Hematopoietic multipotent progenitor cell treated with erythropoietin and hydrocortisone succinate and interleukin-3 and kit ligand, for 17 days (in vitro differentiated cells): ENCODE data around the gene AKAP17A.
"Not testable (repeated sequence)": the region's sequence is repeated elsewhere in the genome, so short reads cannot be mapped to it uniquely, and the experiment has no call there.

Experiments
- DNase-seq: peaks from one replicate; pipeline ENCODE4 v3.0.0-alpha.2; 2015; ENCODE audit warnings: low spot score

The AKAP17A gene

DNA sequence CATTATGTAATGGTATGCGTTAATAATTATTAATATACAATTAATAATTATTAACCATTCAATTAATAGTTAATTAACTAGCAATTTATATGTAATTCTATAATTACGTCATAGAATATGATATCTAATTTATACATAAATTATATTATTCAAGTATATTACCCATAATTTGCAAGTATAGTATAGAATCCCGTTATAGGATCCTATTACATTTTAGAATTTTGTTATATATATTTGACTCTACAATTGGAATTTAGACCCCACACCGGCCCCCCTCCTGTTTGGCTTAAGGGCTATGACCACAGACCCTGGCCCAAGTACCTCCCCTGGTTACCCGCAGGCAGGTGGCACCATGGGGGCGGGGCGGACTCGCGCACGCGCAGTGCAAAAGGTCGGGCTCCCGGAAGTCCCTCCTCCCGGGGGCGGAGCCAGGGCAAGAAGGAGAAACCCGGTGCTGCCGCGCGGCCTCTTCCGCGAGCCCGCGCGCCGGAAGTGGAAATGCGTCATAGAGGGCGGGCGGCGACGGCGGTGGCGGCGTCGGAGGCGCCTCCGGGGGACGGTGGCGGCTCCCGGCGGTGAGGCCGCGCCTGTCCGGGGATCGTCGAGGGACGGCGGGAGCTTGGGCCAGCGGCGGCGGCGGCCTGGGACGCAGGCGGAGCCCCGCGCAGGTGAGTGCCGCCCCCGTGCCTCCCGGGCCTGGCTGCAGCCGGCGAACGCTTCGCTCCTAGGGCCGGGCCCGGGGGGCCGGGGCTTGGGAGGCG lies at the start of gene AKAP17A:
AKAP17A (plus strand) TSS at position 503 of the 761 bp plus-strand sequence. CDS start 1,859 bp downstream, outside the sequence.
- DNase-seq, result peak; percentile 96

DNA sequence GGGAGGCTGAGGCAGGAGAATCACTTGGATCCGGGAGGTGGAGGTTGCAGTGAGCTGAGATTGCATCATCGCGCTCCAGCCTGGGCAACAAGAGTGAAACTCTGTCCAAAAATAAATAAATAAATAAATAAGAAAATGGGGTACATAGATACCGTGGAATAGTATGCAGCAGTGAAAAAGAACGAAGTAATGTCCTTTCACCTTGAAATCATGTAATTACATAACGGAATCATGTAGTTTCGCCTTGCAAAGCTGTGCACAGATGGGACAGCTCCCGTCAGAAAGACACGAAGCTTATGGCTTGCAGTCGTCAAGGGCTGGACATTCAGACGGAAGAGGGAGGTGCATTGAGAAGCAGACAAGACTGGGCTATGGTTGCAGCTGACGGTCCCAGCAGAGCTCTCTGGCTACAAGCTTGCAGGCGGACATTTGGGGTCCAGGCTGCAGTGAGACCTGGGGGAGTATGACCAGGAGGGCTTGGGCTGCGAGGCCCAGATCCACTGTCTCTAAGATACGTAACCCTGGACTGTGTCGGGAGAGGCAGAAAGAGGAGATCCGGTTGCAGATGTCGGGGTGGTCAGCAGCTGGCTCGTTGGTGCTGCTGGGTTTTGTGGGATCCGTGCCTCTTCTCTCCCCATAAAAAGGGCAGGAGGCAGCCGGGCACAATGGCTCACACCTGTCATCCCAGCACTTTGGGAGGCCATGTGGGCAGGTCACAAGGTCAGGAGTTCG lies 48.2 kb upstream of the AKAP17A start:
- DNase-seq, result no peak

DNA sequence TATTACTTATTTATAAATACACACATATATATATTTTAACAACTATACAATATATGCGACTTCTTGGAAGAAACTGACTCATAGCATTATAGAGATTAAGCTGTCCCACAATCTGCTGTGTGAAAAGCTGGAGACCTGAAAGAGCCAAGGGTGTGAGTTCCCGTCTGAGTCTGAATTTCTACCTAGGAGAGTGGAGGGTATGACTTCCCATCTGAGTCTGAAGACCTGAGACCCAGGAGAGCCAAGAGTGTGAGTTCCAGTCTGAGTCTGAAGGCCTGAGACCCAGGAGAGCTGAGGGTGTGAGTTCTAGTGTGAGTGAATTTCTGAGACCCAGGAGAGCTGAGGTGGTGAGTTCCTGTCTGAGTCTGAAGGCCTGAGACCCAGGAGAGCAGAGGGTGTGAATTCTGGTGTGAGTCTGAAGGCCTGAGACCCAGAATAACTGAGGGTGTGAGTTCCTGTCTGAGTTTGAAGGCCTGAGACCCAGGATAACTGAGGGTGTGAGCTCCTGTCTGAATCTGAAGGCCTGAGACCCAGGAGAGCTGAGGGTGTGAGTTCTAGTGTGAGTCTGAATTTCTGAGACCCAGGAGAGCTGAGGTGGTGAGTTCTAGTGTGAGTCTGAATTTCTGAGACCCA lies 45.5 kb upstream of the AKAP17A start:
- DNase-seq, result no peak

DNA sequence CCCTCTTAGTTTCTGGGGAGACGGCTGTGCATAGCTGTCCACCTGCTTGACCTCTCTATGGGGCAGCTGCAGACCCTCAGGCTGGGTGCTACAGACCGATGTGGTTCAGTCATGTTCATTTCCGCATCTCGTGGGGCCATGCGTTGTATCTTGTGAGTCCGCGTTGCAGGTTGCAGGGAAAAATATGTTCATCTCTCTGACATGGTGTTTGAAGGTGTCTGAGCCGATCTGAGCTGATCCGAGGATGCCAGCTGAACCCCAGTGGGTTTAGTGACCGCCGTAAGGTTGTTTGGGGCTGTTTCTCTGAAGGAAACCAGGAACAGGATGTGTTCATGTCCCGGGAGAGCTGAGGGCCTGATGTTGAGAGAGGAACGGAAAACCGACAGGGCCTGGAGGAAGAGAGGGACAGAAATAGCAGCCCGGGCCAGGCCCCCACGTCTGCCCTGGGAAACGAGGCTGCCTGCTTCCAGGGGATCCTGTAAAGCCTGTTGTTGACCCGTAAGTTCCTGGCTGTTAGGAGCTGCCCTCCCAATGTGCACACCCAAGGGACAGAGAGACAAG lies 44.6 kb upstream of the AKAP17A start:
- no peak for DNase-seq

DNA sequence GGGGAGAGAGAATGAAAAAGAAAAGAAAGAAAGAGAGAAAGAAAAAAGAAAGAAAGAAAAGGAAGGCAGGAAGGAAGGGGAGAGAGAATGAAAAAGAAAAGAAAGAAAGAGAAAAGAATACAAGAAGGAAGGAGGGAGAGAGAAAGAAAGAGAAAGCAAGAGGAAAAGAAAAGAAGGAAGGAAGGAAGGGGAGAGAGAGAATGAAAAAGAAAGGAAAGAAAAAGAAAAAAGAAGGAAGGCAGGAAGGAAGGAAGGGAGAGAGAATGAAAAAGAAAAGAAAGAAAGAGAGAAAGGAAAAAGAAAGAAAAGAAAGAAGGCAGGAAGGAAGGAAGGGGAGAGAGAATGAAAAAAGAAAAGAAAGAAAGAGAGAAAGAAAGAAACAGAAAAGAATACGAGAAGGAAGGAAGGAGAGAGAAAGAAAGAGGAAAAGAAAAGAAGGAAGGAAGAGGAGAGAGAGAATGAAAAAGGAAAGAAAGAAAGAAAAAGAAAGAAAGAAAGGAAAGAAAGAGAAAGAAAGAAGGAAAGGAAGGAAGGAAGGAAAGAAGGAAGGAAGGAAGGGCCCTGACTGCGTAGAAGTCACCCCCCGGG lies 39.4 kb upstream of the AKAP17A start:
- no peak for DNase-seq

GRCh38 chrX:1554469-1555210 lies 36.8 kb upstream of the AKAP17A start:
- no peak for DNase-seq

DNA sequence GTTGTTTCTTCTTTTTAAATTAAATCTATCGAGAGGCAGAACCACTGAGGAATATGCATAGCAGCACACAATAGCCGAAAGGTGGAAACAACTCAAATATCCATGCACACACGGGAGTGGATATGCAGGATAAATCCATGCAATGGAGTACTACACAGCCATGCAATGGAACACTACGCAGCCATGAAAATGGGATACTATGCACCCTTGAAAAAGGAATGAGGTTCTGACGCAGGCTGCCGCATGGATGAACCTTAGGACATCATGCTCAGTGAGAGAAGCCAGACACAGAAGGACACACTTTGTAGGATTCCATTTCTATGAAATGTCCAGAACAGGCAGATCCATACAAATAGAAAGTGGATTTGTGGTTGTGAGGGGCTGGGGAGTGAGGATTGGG lies 36.0 kb upstream of the AKAP17A start:
- DNase-seq, result no peak

DNA sequence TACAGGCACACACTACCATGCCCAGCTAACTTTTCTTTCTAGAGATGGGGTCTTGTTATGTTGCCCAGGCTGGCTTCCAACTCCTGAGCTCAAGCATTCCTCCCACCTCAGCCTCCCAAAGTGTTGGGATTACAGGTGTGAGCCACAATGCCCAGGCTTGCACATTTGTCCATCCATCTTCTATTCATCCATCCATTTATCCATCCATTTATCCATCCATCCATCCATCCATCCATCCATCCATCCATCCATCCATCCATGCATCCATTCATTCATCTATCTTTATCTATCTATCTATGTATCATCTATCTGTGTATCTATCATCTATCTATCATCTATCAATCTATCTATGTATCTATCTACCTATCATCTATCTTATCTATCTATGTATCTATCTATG lies 34.0 kb upstream of the AKAP17A start:
- DNase-seq, result not testable (repeated sequence)

GRCh38 chrX:1558761-1559468 lies 32.5 kb upstream of the AKAP17A start:
- DNase-seq, result no peak

DNA sequence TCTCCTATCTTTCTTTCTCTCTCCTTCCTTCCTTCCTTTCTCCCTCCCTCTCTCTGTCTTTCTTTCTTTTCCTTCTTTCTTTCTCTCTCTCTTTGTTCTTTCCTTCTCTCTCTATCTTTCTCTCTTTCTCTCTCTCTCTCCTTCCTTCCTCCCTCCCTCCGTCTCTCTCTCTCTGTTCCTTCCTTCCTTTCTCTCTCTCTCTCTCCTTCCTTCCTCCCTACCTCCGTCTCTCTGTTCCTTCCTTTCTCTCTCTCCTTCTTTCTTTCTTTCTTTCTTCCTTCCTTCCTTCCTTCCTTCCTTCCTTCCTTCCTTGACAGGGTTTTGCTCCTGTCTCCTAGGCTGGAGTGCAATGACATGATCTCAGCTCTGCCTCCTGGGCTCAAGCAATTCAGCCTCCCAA lies 30.2 kb upstream of the AKAP17A start:
- DNase-seq, result no peak

GRCh38 chrX:1564077-1564476 lies 27.3 kb upstream of the AKAP17A start:
- not testable (repeated sequence) for DNase-seq

- no peak for DNase-seq
Measured at GRCh38 chrX:1564750-1565683, 26.4 kb upstream of the AKAP17A start.

- DNase-seq, result not testable (repeated sequence)
Measured at GRCh38 chrX:1574181-1574580, 17.2 kb upstream of the AKAP17A start.

DNA sequence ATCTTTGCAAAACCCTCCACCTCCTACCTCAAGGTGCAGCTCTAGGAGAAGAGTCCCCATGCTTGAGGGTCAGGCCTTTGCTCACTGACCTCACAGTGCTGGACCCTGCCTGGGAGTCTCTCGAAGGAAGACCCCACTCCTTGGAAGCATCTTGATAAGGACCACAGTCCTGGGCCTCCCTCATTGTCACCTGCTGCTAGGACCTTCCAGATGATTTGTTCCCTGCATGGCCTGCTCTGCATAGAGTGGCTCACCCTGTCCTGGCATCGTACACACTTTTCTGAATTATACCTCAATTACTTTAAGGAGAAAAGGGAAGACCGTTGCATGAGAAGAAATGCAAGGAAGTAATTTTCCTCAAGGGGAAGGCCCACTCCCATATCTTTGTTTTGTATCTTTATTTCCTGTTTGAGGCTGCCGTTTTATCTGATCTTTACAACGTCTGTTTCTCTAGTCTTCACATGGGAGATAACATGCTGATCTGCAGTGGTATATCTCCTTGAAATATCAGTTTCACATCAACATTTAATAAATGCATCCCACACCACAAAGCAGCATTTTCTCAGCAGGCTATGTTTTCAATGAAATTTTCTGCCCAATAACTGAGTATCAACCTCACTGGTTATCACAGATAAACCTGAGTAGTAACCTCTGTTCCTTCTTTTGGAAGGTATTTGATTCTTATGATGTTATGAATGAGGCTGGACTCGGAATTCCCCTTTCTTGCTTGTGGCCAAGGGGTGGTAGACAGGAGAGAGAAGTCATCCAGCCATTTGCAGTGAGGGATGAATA lies 15.0 kb upstream of the AKAP17A start:
- DNase-seq, result no peak

GRCh38 chrX:1577845-1578244 lies 13.6 kb upstream of the AKAP17A start:
- no peak for DNase-seq

DNA sequence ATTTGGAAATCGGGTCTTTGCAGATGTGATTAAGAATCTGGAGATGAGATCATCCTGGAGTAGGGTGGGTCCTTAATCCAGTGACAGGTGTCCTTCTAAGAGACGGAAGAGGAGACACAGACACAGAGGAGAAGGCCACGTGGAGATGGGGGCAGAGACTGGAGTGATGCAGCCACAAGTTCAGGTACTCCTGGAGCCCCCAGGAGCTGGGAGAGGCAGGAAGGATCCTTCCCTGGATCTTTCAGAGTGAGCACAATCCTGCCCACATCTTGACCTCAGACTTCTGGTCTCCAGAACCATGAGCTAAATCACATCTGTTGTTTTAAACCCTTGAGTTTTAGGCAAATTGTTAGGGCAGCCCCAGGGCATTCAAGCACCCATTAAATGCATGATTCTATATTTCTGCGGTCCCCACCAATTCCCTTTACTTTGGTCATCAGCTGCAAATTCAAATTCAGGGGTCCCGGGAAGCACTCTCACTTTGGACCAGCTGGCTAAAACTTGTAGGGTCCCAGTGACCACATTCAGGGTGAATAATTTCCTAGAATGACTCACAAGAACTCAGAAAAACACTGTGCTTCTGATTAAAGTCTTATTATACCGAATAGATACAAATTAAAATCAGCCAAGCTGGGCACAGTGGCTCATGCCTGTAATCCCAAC lies 12.8 kb upstream of the AKAP17A start:
- no peak for DNase-seq

DNA sequence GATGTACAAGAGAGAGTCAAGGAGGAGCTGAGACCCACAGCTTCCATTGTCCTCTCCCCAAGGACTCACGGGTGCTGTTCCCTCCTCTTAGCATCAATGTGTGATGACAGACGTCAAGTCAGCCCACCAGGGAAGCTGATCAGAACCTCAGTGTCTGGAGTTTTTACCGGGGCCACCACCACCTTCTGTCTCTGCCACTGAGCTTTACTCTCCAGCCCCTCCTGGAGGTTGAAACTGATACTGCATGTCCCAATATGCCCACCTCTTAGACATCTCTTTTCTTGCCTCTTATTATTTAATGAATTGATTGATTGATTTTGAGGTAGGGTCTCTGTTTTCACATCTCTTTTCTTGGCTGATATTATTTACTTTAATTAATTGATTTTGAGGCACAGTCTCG lies 10.3 kb upstream of the AKAP17A start:
- DNase-seq, result peak; percentile 58

- DNase-seq, result no peak
Measured at GRCh38 chrX:1582686-1583437, 8.5 kb upstream of the AKAP17A start.
